Measurements from ENCODE around the gene PRRG1. TPM values are rescaled to one million over a fixed set of nuclear protein-coding genes. Genes with fewer than 3 reads are reported as not detected.

PRRG1 gene
- total RNA-seq, 2 donors from 2014 or later: 3.1 to 5.2 TPM

DNA sequence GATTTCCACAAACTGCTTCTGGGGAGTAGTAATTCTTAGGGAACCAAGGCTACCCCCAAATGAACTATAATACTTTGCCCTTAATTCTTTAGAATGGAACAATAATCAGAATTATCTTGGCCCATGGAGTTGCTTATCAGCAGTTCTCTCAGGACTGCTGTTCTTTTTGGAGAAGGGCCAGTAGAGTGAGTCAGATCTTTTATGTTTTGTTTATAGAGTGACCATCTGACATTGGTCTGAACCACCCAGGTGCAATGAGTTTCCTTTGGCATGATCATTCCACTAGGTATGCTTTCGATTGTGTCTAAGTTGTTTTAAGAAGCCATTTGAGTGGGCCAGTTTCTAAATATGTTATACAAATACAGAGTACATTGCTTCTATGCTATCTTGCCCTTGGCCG, 31.8 kb downstream of the PRRG1 start:
- no peaks in the 10 kb centered on the region for H3K27me3 ChIP-seq (ENCODE audit: control insufficient read depth, insufficient read depth, low read length, poor library complexity, severe bottlenecking)
- no peak overlapping the region for H3K9ac ChIP-seq (ENCODE audit: extremely low read depth, low read length, poor library complexity, severe bottlenecking)
- TF ChIP-seq, protein P1, sequence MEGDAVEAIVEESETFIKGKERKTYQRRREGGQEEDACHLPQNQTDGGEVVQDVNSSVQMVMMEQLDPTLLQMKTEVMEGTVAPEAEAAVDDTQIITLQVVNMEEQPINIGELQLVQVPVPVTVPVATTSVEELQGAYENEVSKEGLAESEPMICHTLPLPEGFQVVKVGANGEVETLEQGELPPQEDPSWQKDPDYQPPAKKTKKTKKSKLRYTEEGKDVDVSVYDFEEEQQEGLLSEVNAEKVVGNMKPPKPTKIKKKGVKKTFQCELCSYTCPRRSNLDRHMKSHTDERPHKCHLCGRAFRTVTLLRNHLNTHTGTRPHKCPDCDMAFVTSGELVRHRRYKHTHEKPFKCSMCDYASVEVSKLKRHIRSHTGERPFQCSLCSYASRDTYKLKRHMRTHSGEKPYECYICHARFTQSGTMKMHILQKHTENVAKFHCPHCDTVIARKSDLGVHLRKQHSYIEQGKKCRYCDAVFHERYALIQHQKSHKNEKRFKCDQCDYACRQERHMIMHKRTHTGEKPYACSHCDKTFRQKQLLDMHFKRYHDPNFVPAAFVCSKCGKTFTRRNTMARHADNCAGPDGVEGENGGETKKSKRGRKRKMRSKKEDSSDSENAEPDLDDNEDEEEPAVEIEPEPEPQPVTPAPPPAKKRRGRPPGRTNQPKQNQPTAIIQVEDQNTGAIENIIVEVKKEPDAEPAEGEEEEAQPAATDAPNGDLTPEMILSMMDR (conservative IDR thresholded peaks at IDR 0.05): no peak
- no peak for DNase-seq
- no peak overlapping the region for H3K4me3 Mint-ChIP-seq
- H3K27ac Mint-ChIP-seq: no peak overlapping the region
- H3K4me1 Mint-ChIP-seq: no peaks in the 10 kb centered on the region
- no peaks in the 10 kb centered on the region for H3K36me3 ChIP-seq (ENCODE audit: control insufficient read depth, insufficient read depth, low read length)
- peaks cover 8% of the 10 kb centered on the region for H3K9me3 Mint-ChIP-seq
- H3K36me3 Mint-ChIP-seq (ENCODE audit: low read depth): no peaks in the 10 kb centered on the region
- no peaks in the 10 kb centered on the region for H3K27me3 Mint-ChIP-seq (ENCODE audit: insufficient read depth)
- H3K9me3 ChIP-seq (ENCODE audit: control insufficient read depth, low read length): no peaks in the 10 kb centered on the region
- H3K4me3 ChIP-seq (ENCODE audit: low read length): no peak overlapping the region
- H3K4me1 ChIP-seq (ENCODE audit: control insufficient read depth, insufficient read depth, low read length): no peaks in the 10 kb centered on the region
- no CpG with 5 or more reads among the region's 2 CpGs for WGBS, 2 experiments (ENCODE audit: insufficient coverage in 1 of 2, insufficient read length in 1 of 2)
- no peak overlapping the region for H3K27ac ChIP-seq (ENCODE audit: low read depth, low read length)

- no peak overlapping the region for H3K4me3 ChIP-seq (ENCODE audit: low read length)
- H3K9me3 ChIP-seq (ENCODE audit: control insufficient read depth, low read length): no peaks in the 10 kb centered on the region
- TF ChIP-seq, protein P1 (conservative IDR thresholded peaks at IDR 0.05): no peak
- no peak for DNase-seq
- no peak overlapping the region for H3K27ac Mint-ChIP-seq
- H3K4me3 Mint-ChIP-seq: no peak overlapping the region
- H3K27me3 ChIP-seq (ENCODE audit: control insufficient read depth, insufficient read depth, low read length, poor library complexity, severe bottlenecking): no peaks in the 10 kb centered on the region
- no peak overlapping the region for H3K9ac ChIP-seq (ENCODE audit: extremely low read depth, low read length, poor library complexity, severe bottlenecking)
- no peak overlapping the region for H3K27ac ChIP-seq (ENCODE audit: low read depth, low read length)
- H3K9me3 Mint-ChIP-seq: peaks cover 26% of the 10 kb centered on the region
- no peaks in the 10 kb centered on the region for H3K4me1 ChIP-seq (ENCODE audit: control insufficient read depth, insufficient read depth, low read length)
- H3K36me3 ChIP-seq (ENCODE audit: control insufficient read depth, insufficient read depth, low read length): no peaks in the 10 kb centered on the region
- no peaks in the 10 kb centered on the region for H3K36me3 Mint-ChIP-seq (ENCODE audit: low read depth)
- H3K27me3 Mint-ChIP-seq (ENCODE audit: insufficient read depth): no peaks in the 10 kb centered on the region
- no peaks in the 10 kb centered on the region for H3K4me1 Mint-ChIP-seq
Measured at GRCh38 chrX:37383313-37383712, 34.1 kb downstream of the PRRG1 start.

GRCh38 chrX:37388413-37388812, 39.2 kb downstream of the PRRG1 start:
- TF ChIP-seq, protein P1 (conservative IDR thresholded peaks at IDR 0.05): no peak
- no peak overlapping the region for H3K9ac ChIP-seq (ENCODE audit: extremely low read depth, low read length, poor library complexity, severe bottlenecking)
- Mint-ChIP-seq H3K36me3 (ENCODE audit: low read depth) (no peaks in the 10 kb centered on the region), H3K27ac (no peak overlapping the region), H3K4me3 (no peak overlapping the region), H3K4me1 (no peaks in the 10 kb centered on the region), H3K9me3 (peaks cover 46% of the 10 kb centered on the region), H3K27me3 (ENCODE audit: insufficient read depth) (no peaks in the 10 kb centered on the region)
- no peak for DNase-seq
- 97 to 100% methylated on average over 1 to 4 of the region's 4 CpGs for WGBS, 2 experiments (ENCODE audit: insufficient coverage in 1 of 2, insufficient read length in 1 of 2)
- no peaks in the 10 kb centered on the region for H3K27me3 ChIP-seq (ENCODE audit: control insufficient read depth, insufficient read depth, low read length, poor library complexity, severe bottlenecking)
- no peaks in the 10 kb centered on the region for H3K36me3 ChIP-seq (ENCODE audit: control insufficient read depth, insufficient read depth, low read length)
- H3K4me1 ChIP-seq (ENCODE audit: control insufficient read depth, insufficient read depth, low read length): no peaks in the 10 kb centered on the region
- no peaks in the 10 kb centered on the region for H3K9me3 ChIP-seq (ENCODE audit: control insufficient read depth, low read length)
- no peak overlapping the region for H3K4me3 ChIP-seq (ENCODE audit: low read length)
- H3K27ac ChIP-seq (ENCODE audit: low read depth, low read length): no peak overlapping the region

Data from endodermal cell (in vitro differentiated cells).